Umbilical cord (tissue), 2 donors: ENCODE data around the gene RAB5B. TPM values are rescaled to one million over a fixed set of nuclear protein-coding genes. Genes with fewer than 3 reads are reported as not detected.
"Not testable (repeated sequence)": the region's sequence is repeated elsewhere in the genome, so short reads cannot be mapped to it uniquely, and the experiment has no call there.

Source experiments
- DNase-seq: peaks from one replicate; pipeline ENCODE4 v3.0.0-alpha.2; 2015; ENCODE audit warnings: low spot score
- total RNA-seq: library from RNA; depleted of rRNA; stranded (reverse); fragments of >200 nt; gene quantifications from one replicate; pipeline ENCODE4 v1.2.3, GENCODE V29; 2014; ENCODE audit warnings: low replicate concordance; ENCODE audit not compliant: insufficient read depth

The RAB5B gene
- total RNA-seq, 1 donor from 2014 or later = 37.6 TPM

DNA sequence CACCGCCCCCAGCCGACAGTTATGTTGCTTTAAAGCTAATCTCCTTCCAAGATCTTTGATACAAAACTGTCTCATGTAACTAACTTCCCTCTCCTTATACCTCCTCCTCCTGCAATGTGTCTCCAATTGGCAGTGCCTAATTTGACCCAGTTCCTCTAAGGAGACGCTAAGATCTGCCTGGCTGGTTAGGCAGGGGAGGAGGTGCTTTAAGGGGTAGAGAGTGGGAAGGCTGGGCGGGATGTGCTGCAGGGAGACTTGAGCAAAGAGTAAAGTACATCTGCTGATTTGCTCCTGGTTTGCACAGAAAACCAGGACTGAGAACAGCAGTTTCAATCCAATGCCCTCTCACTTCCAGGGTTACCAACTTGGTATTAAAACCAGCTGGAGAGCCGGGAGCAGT lies 39.6 kb downstream of the RAB5B start:
- DNase-seq = peak; percentile 44

- DNase-seq = peak; percentile 45
Measured at GRCh38 chr12:56014205-56014604, 40.3 kb downstream of the RAB5B start.

GRCh38 chr12:56017181-56017580 lies 43.3 kb downstream of the RAB5B start:
- no peak for DNase-seq

DNA sequence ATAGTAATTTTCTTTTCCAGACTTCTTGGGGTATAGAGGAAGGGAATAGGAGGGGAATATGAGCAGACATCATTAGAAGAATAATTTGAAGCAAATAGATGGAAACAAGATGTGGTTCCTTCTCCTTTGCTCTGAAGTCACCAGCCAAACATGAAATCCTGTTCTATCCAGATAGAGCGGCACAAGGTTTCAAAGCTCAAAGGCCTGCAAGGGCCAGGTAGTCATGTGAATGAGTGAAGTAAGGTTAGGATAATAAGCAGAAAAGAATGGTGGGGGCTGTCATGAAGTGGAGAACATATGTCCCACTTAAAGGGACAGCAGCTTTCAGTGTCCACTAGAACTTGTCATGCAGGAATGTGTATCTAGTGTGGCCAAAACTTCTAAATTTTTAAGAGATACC lies 44.5 kb downstream of the RAB5B start:
- no peak for DNase-seq

DNA sequence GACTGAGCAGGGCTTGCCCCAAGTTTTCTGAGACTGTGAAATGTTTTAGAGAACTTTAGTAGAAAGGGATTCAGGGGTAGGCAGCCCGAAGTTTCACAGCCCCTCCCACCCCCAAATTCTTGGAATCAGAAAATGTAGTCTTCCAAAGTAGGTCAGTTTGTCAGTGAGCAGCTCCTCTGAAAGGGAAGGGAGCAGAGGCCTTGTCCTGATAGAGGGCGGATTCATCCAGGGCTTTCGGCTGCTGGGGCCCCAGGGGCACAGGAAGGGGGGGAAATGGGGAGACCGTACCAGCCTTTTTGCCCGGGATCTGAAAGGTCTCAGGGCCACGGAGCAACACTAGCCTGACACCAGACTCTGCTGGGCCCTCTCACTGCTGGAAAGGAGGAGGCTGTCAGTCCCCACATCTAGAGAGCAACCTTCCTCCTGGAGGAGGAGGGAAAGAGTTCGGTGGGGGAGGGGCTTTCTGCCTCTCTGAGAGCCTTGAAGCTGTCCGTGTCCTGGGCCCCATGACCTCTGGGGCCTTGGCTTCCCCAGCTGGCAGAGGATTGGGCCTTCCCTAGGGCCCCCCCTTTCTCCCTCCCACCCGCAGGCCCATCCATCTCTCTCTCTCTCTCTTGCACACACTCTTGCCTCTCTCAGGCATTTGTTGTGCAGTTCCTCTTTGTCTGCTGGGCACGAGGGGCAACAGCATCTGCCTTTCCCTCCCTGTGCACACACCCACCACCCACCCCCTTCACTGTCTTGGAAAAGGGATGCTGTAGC lies 46.7 kb downstream of the RAB5B start, which contains the start of gene IKZF4:
TSS of gene IKZF4 (plus strand) at position 621 of the 762 bp plus-strand sequence. CDS start 451 bp downstream, outside the sequence.
- DNase-seq = peak; percentile 97

- peak; percentile 30 for DNase-seq
Measured at GRCh38 chr12:56021889-56022497, 48.1 kb downstream of the RAB5B start.

GRCh38 chr12:56028511-56029165 lies 54.8 kb downstream of the RAB5B start:
- DNase-seq = no peak

GRCh38 chr12:56029166-56029519 lies 55.3 kb downstream of the RAB5B start:
- DNase-seq = peak; percentile 93

DNA sequence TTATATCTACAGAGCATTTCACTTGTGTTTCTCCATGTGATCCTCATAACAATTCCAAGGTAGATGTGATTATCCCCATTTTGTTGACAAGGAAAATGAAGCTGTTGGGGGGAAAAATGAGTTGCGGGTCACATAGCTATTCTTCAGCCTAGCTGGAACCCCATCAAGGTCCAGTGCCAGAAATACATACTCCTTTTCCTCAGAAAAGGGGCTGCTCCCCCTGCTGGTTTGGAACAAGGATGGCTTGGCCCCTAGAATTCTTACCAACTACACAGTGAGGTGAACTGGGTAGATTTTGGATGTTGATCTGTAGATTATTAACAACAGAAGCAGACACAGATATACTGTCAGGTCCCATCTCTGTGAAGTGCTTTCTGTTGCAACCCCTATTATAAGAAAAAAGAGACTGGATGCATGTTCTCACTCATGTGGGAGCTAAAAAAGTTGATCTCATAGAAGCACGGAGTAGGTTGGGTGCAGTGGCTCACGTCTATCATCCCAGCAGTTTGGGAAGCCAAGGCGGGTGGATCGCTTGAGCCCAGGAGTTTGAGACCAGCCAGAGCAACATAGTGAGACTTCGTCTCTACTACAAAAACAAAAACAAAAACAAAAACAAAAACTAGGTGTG lies 55.9 kb downstream of the RAB5B start:
- DNase-seq = peak; percentile 73

DNA sequence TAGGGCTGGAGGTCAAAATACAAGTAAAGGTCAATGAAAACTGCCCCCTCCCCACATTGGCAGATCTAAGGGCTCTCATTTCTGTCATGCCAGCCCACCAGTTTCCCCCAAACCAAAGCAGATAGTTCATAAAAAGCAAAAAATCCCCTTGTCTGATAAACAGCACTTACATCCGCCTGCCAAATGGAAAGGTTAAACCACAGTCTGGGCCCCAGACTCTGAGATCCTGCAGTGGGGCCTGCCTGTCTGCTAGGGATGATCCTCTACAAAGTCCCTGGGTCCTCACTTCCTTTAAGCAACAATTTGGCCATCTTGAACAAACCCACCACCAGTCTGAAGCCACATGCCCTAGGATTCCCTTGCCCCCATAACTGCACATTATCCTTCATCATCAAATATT lies 58.1 kb downstream of the RAB5B start:
- DNase-seq = no peak

- DNase-seq = no peak
Measured at GRCh38 chr12:56034586-56035332, 60.9 kb downstream of the RAB5B start.

DNA sequence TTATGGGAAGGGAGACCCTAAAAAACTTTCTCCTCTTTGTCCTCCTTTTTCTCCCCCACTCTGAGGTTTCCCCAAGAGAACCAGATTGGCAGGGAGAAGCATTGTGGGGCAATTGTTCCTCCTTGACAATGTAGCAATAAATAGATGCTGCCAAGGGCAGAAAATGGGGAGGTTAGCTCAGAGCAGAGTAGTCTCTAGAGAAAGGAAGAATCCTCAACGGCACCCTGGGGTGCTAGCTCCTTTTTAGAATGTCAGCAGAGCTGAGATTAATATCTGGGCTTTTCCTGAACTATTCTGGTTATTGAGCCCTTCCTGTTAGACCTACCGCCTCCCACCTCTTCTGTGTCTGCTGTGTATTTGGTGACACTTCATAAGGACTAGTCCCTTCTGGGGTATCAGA lies 63.3 kb downstream of the RAB5B start:
- no peak for DNase-seq

GRCh38 chr12:56038022-56038655 lies 64.3 kb downstream of the RAB5B start:
- DNase-seq = no peak

- no peak for DNase-seq
Measured at GRCh38 chr12:56040151-56040550, 66.3 kb downstream of the RAB5B start.

DNA sequence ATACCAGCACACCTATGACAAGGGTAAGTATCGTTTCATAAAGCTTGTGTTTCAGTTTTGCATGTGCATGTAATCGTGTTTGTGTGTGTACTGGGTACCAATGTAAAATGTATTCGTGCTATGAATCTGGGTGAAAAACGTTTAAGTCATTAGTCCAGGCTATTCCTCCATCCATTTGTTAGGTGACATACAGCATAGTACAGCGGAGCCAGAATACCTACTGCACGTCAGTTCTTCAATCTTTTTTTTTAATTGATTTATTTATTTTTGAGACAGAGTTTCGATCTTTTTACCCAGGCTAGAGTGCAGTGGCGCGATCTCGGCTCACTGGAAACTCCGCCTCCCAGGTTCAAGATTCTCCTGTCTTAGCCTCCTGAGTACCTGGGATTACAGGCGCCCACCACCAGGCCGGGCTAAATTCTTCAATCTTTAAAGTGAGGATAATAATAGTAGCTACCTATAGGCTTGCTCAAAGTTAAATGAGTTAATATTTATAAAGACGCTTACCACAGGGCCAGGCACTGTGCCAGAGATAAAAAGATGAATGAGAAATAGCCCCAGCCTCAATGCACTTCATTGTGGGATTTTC lies 67.2 kb downstream of the RAB5B start:
- no peak for DNase-seq

DNA sequence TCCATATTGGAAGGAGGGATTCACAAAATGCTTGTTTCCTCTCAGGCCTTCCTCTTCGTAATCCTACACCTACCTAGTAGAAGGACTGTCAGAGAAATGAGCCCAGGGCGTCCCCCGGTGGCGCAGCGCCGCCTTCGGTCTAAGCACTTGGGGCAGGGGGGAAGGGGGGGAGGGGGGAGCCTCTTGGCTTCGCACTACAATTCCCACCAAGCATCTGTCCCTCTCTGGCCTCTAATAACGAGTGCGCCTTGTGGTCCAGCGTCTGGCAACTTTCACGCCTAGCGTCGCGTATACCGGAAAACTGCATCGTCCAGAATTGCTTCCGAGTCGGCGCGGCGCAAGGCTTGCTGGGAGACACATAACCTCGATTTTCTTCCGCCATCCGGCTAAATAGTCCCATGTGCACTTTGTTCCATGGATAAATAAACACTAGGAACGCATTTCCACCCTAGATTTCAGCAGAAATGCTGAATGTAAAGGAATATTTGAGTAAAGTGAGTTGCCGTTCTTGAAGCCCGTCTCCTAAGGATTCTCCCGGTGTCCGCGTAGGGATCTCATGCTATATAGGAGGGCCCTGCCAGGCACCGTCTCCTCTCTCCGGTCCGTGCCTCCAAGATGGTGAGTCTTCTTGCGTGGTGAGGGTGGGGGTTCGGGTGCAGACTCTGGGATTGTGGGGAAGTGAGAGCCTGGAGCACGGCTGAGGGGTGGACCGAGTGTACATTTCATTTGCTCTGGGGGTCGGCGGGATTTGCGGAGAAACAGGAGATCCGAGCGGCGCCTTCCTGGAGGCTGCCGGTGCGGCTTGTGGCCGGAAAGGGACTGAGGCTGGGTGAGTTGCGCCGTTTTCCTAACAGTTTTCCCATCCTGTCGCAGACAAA lies 67.9 kb downstream of the RAB5B start, which contains the start of gene RPS26:
TSS of gene RPS26 (plus strand) at position 367 of the 878 bp plus-strand sequence. CDS start at position 616, 249 bp downstream.
- DNase-seq = peak; percentile 100

GRCh38 chr12:56042430-56042813 lies 68.5 kb downstream of the RAB5B start:
- not testable (repeated sequence) for DNase-seq

DNA sequence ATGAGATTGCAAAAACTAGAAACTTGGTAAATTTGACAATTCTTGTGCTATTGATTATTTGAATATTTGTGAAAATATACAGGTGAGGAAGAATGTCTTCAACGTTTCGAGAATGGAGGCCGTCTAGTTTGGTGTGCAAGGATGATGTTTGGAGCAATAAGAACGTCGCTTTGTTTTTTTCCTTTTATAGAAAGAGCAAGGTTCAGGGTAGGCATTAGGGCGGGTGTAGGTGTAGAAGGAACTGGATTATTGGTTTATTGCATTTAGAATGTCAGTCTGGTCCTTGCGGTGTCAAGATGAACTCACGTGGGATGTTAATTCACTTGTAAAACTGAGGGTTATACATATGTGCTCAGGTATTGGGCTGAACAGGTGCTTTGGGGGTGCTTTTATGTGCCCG lies 69.0 kb downstream of the RAB5B start:
- DNase-seq = no peak
